ENCODE data around the gene SLC10A6.

DNA sequence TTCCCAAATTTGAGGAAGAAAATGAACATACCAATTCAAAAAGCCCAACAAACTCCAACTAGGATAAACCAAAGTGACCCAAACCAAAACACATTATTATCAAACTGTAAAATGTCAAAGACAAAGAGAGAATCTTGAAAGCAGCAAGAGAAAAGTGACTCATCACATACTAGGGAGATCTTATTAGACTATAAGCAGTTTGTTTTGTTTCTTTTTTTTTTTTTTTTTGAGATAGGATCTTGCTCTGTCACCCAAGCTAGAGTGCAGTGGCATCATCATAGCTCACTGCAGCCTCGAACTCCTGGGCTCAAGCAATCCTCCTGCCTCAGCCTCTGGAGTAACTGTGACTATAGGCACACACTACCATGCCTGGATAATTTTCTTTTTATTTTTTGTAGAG lies 30.5 kb upstream of the SLC10A6 start:
- TF ChIP-seq, protein P1, sequence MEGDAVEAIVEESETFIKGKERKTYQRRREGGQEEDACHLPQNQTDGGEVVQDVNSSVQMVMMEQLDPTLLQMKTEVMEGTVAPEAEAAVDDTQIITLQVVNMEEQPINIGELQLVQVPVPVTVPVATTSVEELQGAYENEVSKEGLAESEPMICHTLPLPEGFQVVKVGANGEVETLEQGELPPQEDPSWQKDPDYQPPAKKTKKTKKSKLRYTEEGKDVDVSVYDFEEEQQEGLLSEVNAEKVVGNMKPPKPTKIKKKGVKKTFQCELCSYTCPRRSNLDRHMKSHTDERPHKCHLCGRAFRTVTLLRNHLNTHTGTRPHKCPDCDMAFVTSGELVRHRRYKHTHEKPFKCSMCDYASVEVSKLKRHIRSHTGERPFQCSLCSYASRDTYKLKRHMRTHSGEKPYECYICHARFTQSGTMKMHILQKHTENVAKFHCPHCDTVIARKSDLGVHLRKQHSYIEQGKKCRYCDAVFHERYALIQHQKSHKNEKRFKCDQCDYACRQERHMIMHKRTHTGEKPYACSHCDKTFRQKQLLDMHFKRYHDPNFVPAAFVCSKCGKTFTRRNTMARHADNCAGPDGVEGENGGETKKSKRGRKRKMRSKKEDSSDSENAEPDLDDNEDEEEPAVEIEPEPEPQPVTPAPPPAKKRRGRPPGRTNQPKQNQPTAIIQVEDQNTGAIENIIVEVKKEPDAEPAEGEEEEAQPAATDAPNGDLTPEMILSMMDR (conservative IDR thresholded peaks at IDR 0.05; ENCODE audit: low read length): no peak
- no peak for TF ChIP-seq EZH2phosphoT487 (IDR thresholded peaks at IDR 0.05; ENCODE audit: borderline replicate concordance)
